Measurements from ENCODE around the gene RPS27L.

The RPS27L gene

DNA sequence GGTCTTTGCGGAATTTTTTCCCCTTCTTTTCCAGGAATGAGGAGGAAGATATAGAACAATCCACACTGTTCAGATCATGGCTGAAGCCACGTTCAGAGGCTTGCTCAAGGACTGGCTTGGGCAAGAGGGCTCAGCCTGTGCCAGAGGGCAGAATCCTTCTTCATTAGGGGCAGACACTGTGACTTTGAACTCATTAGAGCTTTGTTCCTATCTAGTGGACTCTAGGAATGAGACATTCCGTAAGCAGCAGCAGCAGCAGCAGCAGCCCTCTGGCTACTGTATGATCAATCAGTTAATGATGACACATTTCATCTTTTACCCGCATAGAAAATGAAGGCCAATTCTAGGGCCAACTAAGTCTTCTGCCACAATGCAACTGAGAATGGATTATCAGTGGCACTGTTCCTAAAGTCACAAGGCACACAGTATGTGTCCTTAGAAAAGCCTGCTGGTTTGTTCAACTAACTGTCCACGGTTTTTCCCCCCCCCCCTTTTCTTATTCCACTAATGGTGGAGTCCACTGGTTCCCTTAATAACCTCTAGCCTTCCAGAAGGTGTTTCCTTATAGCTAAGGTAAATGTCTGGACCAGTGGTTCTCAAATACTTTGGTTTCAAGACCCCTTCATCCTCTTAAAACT lies 30.4 kb upstream of the RPS27L start:
- no peak for DNase-seq

DNA sequence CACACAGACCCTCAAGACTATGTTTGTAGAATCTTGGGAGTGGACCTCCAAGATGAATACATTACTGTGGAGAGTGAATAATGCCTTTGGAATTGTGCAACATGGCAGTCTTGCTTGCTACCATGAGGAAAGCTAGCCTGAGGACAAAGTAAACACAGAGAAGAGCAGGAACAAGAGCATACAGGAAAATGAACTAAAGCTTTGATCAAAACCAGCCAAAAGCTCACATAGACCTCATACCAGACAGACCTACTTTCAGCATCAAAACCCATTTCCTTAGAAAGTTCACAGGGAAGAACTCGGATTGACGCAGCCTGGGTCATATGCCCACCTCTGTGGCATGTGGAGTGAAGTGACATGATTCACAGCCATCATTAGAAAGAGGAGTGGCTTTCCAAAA lies 28.8 kb upstream of the RPS27L start:
- DNase-seq: no peak

DNA sequence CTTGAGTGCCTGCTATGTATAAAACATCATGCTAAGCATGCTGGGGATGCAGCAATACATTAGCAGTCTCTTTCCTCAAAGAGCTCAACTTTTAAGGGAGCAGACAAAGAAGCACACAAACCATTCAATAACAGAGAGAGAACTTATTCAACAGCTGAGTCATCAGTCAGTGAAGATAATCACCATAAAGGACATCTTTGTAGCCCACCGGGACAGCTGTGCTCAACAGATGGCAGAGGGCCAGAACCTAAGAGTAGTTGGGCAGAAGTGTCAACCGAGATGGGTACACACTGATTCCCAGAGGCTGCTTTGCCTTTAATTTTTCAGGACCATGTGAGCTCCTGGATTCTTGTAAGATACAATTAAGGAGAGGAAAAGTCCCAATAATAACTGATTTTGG lies 27.9 kb upstream of the RPS27L start:
- DNase-seq: no peak

GRCh38 chr15:63181648-63182047 lies 24.4 kb upstream of the RPS27L start:
- no peak for DNase-seq

GRCh38 chr15:63180746-63181145 lies 23.5 kb upstream of the RPS27L start:
- no peak for DNase-seq

GRCh38 chr15:63178034-63178433 lies 20.8 kb upstream of the RPS27L start:
- DNase-seq: no peak

- DNase-seq: no peak
Observed at GRCh38 chr15:63176302-63176701, 19.0 kb upstream of the RPS27L start.

- no peak for DNase-seq
Observed at GRCh38 chr15:63172851-63173451, 15.7 kb upstream of the RPS27L start.

- no peak for DNase-seq
Observed at GRCh38 chr15:63172376-63172775, 15.1 kb upstream of the RPS27L start.

- no peak for DNase-seq
Observed at GRCh38 chr15:63169788-63170187, 12.5 kb upstream of the RPS27L start.

GRCh38 chr15:63166219-63166618 lies 8.9 kb upstream of the RPS27L start:
- no peak for DNase-seq

- DNase-seq: no peak
Observed at GRCh38 chr15:63165166-63165859, 8.0 kb upstream of the RPS27L start.

GRCh38 chr15:63163217-63163616 lies 5.9 kb upstream of the RPS27L start:
- DNase-seq: no peak

DNA sequence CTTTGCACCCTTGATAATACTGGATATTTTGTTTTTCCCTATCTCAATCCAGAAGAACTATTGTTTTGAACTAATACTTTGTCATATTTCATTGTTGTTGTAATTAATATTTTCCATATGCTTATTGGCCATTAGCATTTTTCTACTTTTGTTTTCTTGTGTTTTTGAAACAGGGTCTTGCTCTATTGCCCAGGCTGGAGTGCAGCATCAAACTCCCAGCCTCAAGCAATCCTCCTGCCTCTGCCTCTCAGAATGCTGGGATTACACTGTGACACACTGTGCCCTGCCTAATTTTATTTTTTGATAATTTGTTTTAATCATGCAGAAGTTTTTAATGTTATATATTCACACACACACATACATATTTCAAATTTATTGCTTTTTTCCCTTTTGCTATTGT lies 3.4 kb upstream of the RPS27L start:
- DNase-seq: no peak

GRCh38 chr15:63157891-63158431 lies 684 bp upstream of the RPS27L start:
- peak in 1 of 5 experiments; percentile 57 for DNase-seq

- DNase-seq: peak in 2 of 5 experiments; percentile 4 to 38
Observed at GRCh38 chr15:63156755-63157117, 541 bp downstream of the RPS27L start.

DNA sequence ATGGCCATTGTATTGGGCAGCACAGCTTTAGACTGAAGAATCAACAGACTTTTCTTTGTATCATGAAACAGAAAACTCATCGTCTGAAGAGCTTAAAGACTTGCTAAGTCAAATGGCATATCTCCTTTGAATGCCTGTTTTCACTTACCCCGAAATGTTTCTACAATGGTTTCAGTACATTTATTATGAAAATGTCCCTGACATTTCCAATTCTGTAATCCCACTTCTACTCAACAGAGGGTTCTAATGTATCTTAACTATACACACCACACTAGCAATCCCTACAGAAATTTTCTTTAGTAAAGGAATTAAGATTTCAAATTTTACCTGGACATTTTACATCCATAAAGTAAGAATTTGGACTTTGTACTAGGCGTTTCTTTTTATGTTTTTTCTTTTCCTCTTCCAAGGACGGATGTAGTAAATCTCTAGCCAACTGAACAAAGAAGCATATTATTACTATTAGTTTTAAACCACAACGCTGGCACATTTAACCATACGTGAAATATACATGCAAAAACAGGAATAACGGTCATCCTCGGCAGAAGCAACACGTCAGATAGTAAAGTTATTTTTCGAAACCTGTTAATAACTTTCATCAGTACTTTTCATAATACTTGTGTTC lies 1.1 kb downstream of the RPS27L start:
- DNase-seq: no peak

DNA sequence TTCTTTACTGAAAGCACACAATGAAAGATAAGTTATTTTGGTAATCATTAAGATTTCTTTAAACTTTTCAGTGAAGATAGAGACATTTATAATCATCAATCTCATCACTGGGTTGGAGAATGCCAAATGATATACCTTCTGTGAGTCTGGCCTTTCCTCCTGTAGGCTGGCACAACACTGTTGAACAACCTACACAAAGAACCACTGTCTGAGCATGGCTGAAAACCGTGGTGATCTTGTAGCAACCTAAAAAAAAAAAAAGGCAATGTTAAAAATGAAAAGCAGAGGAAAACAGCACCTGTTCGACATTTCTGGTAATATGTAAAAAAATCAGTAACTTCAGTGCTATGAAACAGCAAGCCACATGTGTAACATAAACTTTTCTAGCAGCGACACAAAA lies 1.8 kb downstream of the RPS27L start:
- no peak for DNase-seq

GRCh38 chr15:63151665-63152064 lies 5.6 kb downstream of the RPS27L start:
- no peak for DNase-seq

DNA sequence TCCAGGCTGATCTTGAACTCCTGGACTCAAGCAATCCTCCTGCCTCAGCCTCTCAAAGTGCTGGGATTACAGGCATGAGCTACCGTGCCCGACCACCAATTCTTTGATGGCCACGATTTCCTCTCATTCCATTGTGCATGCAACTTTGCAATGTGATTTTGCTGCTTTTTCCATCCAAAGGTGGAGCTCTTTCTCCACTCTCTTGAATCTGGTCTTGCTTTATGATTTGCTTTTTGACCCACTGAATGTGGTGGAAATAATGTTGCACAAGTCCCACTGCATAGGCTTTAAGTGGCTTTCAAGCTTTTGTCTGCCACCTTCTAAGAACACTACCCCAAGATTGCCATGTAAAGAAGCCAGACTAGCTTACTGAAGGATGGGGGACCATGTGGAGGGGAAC lies 10.6 kb downstream of the RPS27L start:
- DNase-seq: no peak

- DNase-seq: no peak
Observed at GRCh38 chr15:63145426-63145825, 11.9 kb downstream of the RPS27L start.

DNA sequence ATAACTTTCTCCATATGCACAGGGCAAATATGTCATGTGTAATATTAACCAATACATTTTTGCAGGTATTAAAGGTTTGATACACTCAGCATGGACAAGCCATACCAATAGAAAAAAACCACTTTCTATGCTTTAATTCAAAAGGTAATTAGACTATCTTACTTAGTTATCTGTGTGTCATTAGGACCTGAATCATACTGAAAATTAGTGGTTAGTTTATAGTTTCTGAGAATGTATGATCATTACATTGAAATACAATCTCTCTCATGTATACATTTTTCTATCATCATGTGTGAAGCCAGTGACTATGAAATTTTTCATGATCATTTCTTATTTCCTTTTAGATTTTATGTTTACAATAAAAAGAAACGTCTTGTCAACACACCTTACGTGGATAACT lies 16.3 kb downstream of the RPS27L start:
- DNase-seq: no peak

GRCh38 chr15:63136742-63137141 lies 20.5 kb downstream of the RPS27L start:
- no peak for DNase-seq

- peak in 1 of 5 experiments; percentile 22 for DNase-seq
Observed at GRCh38 chr15:63135804-63136203, 21.5 kb downstream of the RPS27L start.

Data from T-helper 2 cell (primary cell).